ENCODE measurements around the gene ORMDL2.

ORMDL2 gene

GRCh38 chr12:55845361-55845760 is 27.5 kb downstream of the ORMDL2 start:
- TF ChIP-seq OSR1 (CRISPR knock-in tag; IDR thresholded peaks at IDR 0.05) (no peak), ZC3H10 (CRISPR knock-in tag; IDR thresholded peaks at IDR 0.05) (no peak), BACH2 (CRISPR knock-in tag; IDR thresholded peaks at IDR 0.05; ENCODE audit: borderline replicate concordance) (no peak), TCF4 (CRISPR knock-in tag; IDR thresholded peaks at IDR 0.05; ENCODE audit: borderline replicate concordance) (no peak)
- TF ChIP-seq, protein P1, sequence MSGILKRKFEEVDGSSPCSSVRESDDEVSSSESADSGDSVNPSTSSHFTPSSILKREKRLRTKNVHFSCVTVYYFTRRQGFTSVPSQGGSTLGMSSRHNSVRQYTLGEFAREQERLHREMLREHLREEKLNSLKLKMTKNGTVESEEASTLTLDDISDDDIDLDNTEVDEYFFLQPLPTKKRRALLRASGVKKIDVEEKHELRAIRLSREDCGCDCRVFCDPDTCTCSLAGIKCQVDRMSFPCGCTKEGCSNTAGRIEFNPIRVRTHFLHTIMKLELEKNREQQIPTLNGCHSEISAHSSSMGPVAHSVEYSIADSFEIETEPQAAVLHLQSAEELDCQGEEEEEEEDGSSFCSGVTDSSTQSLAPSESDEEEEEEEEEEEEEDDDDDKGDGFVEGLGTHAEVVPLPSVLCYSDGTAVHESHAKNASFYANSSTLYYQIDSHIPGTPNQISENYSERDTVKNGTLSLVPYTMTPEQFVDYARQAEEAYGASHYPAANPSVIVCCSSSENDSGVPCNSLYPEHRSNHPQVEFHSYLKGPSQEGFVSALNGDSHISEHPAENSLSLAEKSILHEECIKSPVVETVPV (CRISPR knock-in tag; IDR thresholded peaks at IDR 0.05): no peak
- ATAC-seq: no peak

DNA sequence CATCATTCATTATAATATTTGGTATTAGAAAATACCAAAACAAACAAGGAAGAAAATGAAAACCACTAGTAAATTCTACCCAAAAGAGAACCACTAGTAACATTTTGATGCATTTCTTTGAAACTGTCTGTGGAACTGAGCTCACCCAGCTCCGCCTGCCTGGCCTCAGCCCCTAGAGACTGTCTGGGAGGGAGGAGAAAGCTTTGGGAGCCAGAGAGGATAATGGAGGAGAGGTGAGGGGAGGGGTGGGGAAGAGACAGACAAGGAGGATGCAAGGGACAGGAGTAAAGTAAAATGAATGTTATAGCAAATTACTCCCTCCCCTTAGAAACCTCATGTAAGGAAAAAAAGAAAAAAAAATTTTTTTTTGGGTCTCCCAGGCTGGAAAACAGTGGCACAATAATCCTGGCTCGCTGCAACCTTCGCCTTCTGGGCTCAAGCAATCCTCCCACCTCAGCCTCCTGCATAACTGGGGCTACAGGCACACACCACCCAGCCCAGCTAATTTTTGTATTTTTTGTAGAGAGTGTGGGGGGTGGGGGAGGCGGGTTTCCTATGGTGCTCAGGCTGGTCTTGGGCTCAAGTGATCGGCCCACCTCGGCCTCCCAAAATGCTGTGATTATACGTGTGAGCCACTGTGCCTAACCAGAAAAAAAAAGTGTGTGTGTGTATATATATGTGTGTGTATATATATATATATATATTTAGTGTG is 28.1 kb downstream of the ORMDL2 start:
- no peak for TF ChIP-seq ZNF8 (CRISPR knock-in tag; IDR thresholded peaks at IDR 0.05)
- TF ChIP-seq ZNF565 (CRISPR knock-in tag; conservative IDR thresholded peaks at IDR 0.05; ENCODE audit: low read depth): no peak
- TF ChIP-seq BACH2 (CRISPR knock-in tag; IDR thresholded peaks at IDR 0.05; ENCODE audit: borderline replicate concordance): no peak
- TF ChIP-seq ZFP3 (CRISPR knock-in tag; IDR thresholded peaks at IDR 0.05): no peak
- no peak for TF ChIP-seq SNAI2 (CRISPR knock-in tag; IDR thresholded peaks at IDR 0.05)
- TF ChIP-seq, protein P2, sequence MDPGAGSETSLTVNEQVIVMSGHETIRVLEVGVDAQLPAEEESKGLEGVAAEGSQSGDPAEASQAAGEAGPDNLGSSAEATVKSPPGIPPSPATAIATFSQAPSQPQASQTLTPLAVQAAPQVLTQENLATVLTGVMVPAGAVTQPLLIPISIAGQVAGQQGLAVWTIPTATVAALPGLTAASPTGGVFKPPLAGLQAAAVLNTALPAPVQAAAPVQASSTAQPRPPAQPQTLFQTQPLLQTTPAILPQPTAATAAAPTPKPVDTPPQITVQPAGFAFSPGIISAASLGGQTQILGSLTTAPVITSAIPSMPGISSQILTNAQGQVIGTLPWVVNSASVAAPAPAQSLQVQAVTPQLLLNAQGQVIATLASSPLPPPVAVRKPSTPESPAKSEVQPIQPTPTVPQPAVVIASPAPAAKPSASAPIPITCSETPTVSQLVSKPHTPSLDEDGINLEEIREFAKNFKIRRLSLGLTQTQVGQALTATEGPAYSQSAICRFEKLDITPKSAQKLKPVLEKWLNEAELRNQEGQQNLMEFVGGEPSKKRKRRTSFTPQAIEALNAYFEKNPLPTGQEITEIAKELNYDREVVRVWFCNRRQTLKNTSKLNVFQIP (CRISPR knock-in tag; IDR thresholded peaks at IDR 0.05; ENCODE audit: borderline replicate concordance, low read depth): no peak
- TF ChIP-seq, protein P3, sequence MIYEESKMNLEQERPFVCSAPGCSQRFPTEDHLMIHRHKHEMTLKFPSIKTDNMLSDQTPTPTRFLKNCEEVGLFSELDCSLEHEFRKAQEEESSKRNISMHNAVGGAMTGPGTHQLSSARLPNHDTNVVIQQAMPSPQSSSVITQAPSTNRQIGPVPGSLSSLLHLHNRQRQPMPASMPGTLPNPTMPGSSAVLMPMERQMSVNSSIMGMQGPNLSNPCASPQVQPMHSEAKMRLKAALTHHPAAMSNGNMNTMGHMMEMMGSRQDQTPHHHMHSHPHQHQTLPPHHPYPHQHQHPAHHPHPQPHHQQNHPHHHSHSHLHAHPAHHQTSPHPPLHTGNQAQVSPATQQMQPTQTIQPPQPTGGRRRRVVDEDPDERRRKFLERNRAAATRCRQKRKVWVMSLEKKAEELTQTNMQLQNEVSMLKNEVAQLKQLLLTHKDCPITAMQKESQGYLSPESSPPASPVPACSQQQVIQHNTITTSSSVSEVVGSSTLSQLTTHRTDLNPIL (CRISPR knock-in tag; IDR thresholded peaks at IDR 0.05; ENCODE audit: low read depth): no peak
- no peak for TF ChIP-seq ESRRG (CRISPR knock-in tag; IDR thresholded peaks at IDR 0.05)
- no peak for ATAC-seq

- TF ChIP-seq ZNF70 (CRISPR knock-in tag; IDR thresholded peaks at IDR 0.05) (no peak), SNAI2 (CRISPR knock-in tag; IDR thresholded peaks at IDR 0.05) (no peak), TSHZ2 (CRISPR knock-in tag; IDR thresholded peaks at IDR 0.05) (no peak), BACH2 (CRISPR knock-in tag; IDR thresholded peaks at IDR 0.05; ENCODE audit: borderline replicate concordance) (no peak), ZC3H10 (CRISPR knock-in tag; IDR thresholded peaks at IDR 0.05) (no peak), GLIS3 (CRISPR knock-in tag; IDR thresholded peaks at IDR 0.05) (no peak), ISL1 (CRISPR knock-in tag; IDR thresholded peaks at IDR 0.05) (no peak), RARB (CRISPR knock-in tag; IDR thresholded peaks at IDR 0.05) (no peak), ESRRG (CRISPR knock-in tag; IDR thresholded peaks at IDR 0.05) (no peak), ZFP30 (CRISPR knock-in tag; IDR thresholded peaks at IDR 0.05) (no peak), OSR1 (CRISPR knock-in tag; IDR thresholded peaks at IDR 0.05) (no peak), TOX (CRISPR knock-in tag; IDR thresholded peaks at IDR 0.05; ENCODE audit: borderline replicate concordance) (no peak), ARNTL (CRISPR knock-in tag; IDR thresholded peaks at IDR 0.05; ENCODE audit: borderline replicate concordance, low read depth) (no peak), PPARA (CRISPR knock-in tag; IDR thresholded peaks at IDR 0.05; ENCODE audit: borderline replicate concordance) (no peak)
- TF ChIP-seq, protein P1 (CRISPR knock-in tag; IDR thresholded peaks at IDR 0.05): no peak
- TF ChIP-seq, protein P3 (CRISPR knock-in tag; IDR thresholded peaks at IDR 0.05; ENCODE audit: low read depth): no peak
- TF ChIP-seq, protein P2 (CRISPR knock-in tag; IDR thresholded peaks at IDR 0.05; ENCODE audit: borderline replicate concordance, low read depth): no peak
- TF ChIP-seq, protein P4, sequence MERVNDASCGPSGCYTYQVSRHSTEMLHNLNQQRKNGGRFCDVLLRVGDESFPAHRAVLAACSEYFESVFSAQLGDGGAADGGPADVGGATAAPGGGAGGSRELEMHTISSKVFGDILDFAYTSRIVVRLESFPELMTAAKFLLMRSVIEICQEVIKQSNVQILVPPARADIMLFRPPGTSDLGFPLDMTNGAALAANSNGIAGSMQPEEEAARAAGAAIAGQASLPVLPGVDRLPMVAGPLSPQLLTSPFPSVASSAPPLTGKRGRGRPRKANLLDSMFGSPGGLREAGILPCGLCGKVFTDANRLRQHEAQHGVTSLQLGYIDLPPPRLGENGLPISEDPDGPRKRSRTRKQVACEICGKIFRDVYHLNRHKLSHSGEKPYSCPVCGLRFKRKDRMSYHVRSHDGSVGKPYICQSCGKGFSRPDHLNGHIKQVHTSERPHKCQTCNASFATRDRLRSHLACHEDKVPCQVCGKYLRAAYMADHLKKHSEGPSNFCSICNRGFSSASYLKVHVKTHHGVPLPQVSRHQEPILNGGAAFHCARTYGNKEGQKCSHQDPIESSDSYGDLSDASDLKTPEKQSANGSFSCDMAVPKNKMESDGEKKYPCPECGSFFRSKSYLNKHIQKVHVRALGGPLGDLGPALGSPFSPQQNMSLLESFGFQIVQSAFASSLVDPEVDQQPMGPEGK (CRISPR knock-in tag; IDR thresholded peaks at IDR 0.05; ENCODE audit: borderline replicate concordance): no peak
- ATAC-seq: peak; percentile 30
These were observed 29.2 kb downstream of the ORMDL2 start for GRCh38 chr12:55847033-55847432.

Data from SK-N-SH treated with all-trans-retinoic acid at 6 μM for 48 hours (cell line).